GM12878 (cell line): Measurements from ENCODE around the gene NDUFS4. TPM values are rescaled to one million over a fixed set of nuclear protein-coding genes. Genes with fewer than 3 reads are reported as not detected.

ENCODE experiments used
- ATAC-seq: fragments of 200-7000 bp; cut with Tn5 transposase; 3 replicates; pipeline ENCODE4 v1.9.1; 2020; ENCODE audit warnings: mild to moderate bottlenecking, moderate library complexity
- BruUV-seq: library from RNA; stranded (reverse); fragments of 400-500 nt; replicated peaks from 2 replicates; lab custom pipeline; 2021; lab: Mats Ljungman, UMichigan
- CTCF ChIA-PET: fragments of 300-600 bp; sonication (Branson Sonifier 250); formaldehyde crosslinking; extraction: SDS; loops from one replicate; lab custom pipeline; 2021; ENCODE audit warnings: inconsistent platforms; lab: Yijun Ruan, JAX
- POLR2A ChIA-PET: fragments of 350-600 bp; formaldehyde crosslinking; extraction: SDS; loops from one replicate; lab custom pipeline; 2021; ENCODE audit warnings: inconsistent platforms; lab: Charles Lee
- RAD21 ChIA-PET: fragments of 300-600 bp; sonication (Branson Sonifier 250); formaldehyde crosslinking; loops from one replicate; lab custom pipeline; 2023; ENCODE audit warnings: antibody characterized with exemption; ENCODE audit not compliant: unreplicated experiment; lab: Charles Lee
- SMC1A ChIA-PET: fragments of 300-600 bp; sonication (Branson Sonifier 250); formaldehyde crosslinking; loops from one replicate; lab custom pipeline; 2023; ENCODE audit not compliant: unreplicated experiment, uncharacterized antibody; lab: Charles Lee
- DNase-seq: peaks from one replicate; pipeline ENCODE4 v3.0.0-alpha.2; 2011; ENCODE audit warnings: low read depth, low spot score
- FAIRE-seq: peaks from 3 replicates; lab custom pipeline; 2011; peaks lifted over from hg19 to GRCh38; lab: Jason Lieb, UNC
- H2AFZ ChIP-seq: 2 replicates; pipeline ENCODE4 v1.6.0; 2011; ENCODE audit warnings: low read depth, low read length, control low read depth; ENCODE audit not compliant: control insufficient read depth
- H3K27ac ChIP-seq: 2 replicates; pipeline ENCODE4 v1.5.1; 2011; ENCODE audit warnings: control low read depth; ENCODE audit not compliant: control insufficient read depth, insufficient read depth
- H3K27me3 ChIP-seq, 2 experiments: replicated peaks in 1 of 2; 2 replicates each; pipeline versions ENCODE4 v1.6.0 to v1.6.1; 2011; ENCODE audit warnings: low read length in 1 of 2; ENCODE audit not compliant: control insufficient read depth in 2 of 2, insufficient read depth in 2 of 2
- H3K36me3 ChIP-seq, 2 experiments: 2 replicates each; pipeline ENCODE4 v1.5.1; 2011; ENCODE audit warnings: low read length in 1 of 2; ENCODE audit not compliant: control insufficient read depth in 2 of 2, insufficient read depth in 2 of 2
- H3K4me1 ChIP-seq: 2 replicates; pipeline ENCODE4 v1.6.1; 2011; ENCODE audit warnings: mild to moderate bottlenecking, low read length, moderate library complexity, mixed read lengths; ENCODE audit not compliant: control insufficient read depth, insufficient read depth
- H3K4me2 ChIP-seq: 2 replicates; pipeline ENCODE4 v1.6.0; 2011; ENCODE audit warnings: control low read depth; ENCODE audit not compliant: control insufficient read depth, insufficient read depth
- H3K4me3 ChIP-seq: fragments of 200-600 bp; sonication (generic); 2 replicates; pipeline ENCODE4 v1.5.1; 2016
- H3K79me2 ChIP-seq: 2 replicates; pipeline ENCODE4 v1.6.0; 2011; ENCODE audit warnings: low read length; ENCODE audit not compliant: control insufficient read depth, insufficient read depth
- H3K9ac ChIP-seq: 2 replicates; pipeline ENCODE4 v1.8.0; 2011; ENCODE audit warnings: low read length, control low read depth, mixed read lengths; ENCODE audit not compliant: control insufficient read depth, insufficient read depth
- H3K9me3 ChIP-seq: replicated peaks from 3 replicates; pipeline ENCODE4 v1.5.1; 2011; ENCODE audit warnings: mild to moderate bottlenecking, low read length; ENCODE audit not compliant: control insufficient read depth, insufficient read depth
- H4K20me1 ChIP-seq: 2 replicates; pipeline ENCODE4 v1.6.0; 2011; ENCODE audit not compliant: control insufficient read depth, insufficient read depth
- BRCA1 ChIP-seq: IDR thresholded peaks from 2 replicates; pipeline ENCODE4 v1.6.1; 2011; ENCODE audit warnings: low read depth, low read length, improper control_type of control experiment
- CREB1 ChIP-seq: IDR thresholded peaks from 2 replicates; pipeline ENCODE4 v1.6.1; 2012; ENCODE audit warnings: low read depth, mild to moderate bottlenecking, inconsistent platforms
- DPF2 ChIP-seq: fragments of 450-650 bp; IDR thresholded peaks from 2 replicates; pipeline ENCODE4 v1.6.1; 2017; ENCODE audit warnings: mild to moderate bottlenecking
- IKZF1 ChIP-seq: fragments of 450-650 bp; conservative IDR thresholded peaks from 2 replicates; pipeline ENCODE4 v1.6.1; 2017; ENCODE audit warnings: antibody characterized with exemption, mild to moderate bottlenecking
- POLR2AphosphoS5 ChIP-seq: IDR thresholded peaks from 2 replicates; pipeline ENCODE4 v1.6.1; 2011; ENCODE audit warnings: mild to moderate bottlenecking, low read length, inconsistent platforms
- RFX5 ChIP-seq: IDR thresholded peaks from 2 replicates; pipeline ENCODE4 v1.6.1; 2011; ENCODE audit warnings: low read depth, low read length, improper control_type of control experiment
- STAT1 ChIP-seq: fragments of 450-650 bp; conservative IDR thresholded peaks from 2 replicates; pipeline ENCODE4 v1.6.1; 2014; ENCODE audit warnings: antibody characterized with exemption, mild to moderate bottlenecking
- TBL1XR1 ChIP-seq: IDR thresholded peaks from 2 replicates; pipeline ENCODE4 v1.6.1; 2012; ENCODE audit warnings: low read depth, low read length, improper control_type of control experiment
- TCF12 ChIP-seq: IDR thresholded peaks from 2 replicates; pipeline ENCODE4 v1.6.1; 2011; ENCODE audit warnings: low read depth, mild to moderate bottlenecking, low read length
- TCF7 ChIP-seq: IDR thresholded peaks from 2 replicates; pipeline ENCODE4 v1.6.1; 2014; ENCODE audit warnings: antibody characterized with exemption, borderline replicate concordance
- ZNF384 ChIP-seq: IDR thresholded peaks from 2 replicates; pipeline ENCODE4 v1.6.1; 2012; ENCODE audit warnings: low read depth, mild to moderate bottlenecking, low read length, improper control_type of control experiment, borderline replicate concordance
- WGBS: methylation state at CpG from one replicate; pipeline ENCODE4 v1.1.6; 2016; ENCODE audit warnings: low lambda C conversion rate; ENCODE audit not compliant: insufficient replicate concordance, insufficient coverage; ENCODE audit errors: missing lambda C conversion rate; 5-methylcytosine and 5-hydroxymethylcytosine counted together
- in situ Hi-C: fragments of 300-500 bp; cut with MboI; formaldehyde crosslinking; loops from 9 replicates; pipeline ENCODE4 v1.14.3; 2018; ENCODE audit warnings: mixed read lengths
- intact Hi-C: fragments of 100-400 bp; cut with micrococcal nuclease; formaldehyde crosslinking; loops from one replicate; pipeline ENCODE4 v1.14.2; 2022; ENCODE audit not compliant: unreplicated experiment
- polyA plus RNA-seq, 11 experiments: library from polyadenylated mRNA; depleted of rRNA in 4 of 11; unstranded in 6 of 11; stranded (reverse) in 5 of 11; fragments of >200 nt; fragmentation: Nextera tagmentation in 4 of 11; fragmentation: Illumina TruSeq in 1 of 11; extraction: Ambion mirVana in 4 of 11; extraction: Trizol in 1 of 11; gene quantifications; 1 replicate in 1 of 11; 2 replicates in 10 of 11; pipeline versions ENCODE4 v1.2.1 to v1.2.3, GENCODE V29; 2011 to 2016; ENCODE audit warnings: inconsistent platforms in 2 of 11, missing spikeins in 2 of 11, low read depth in 1 of 11
- total RNA-seq, 4 experiments: library from RNA; depleted of rRNA in 3 of 4; stranded (reverse); fragments of >200 nt in 3 of 4; fragmentation: Illumina TruSeq in 1 of 4; extraction: Trizol in 1 of 4; gene quantifications; 2 replicates each; pipeline versions ENCODE4 v1.2.1 to v1.2.3, GENCODE V29; 2013 to 2021
- TF ChIP-seq, protein P1 (sequence below): IDR thresholded peaks from 2 replicates; pipeline ENCODE4 v1.6.1; 2011; ENCODE audit warnings: borderline replicate concordance, low read depth, mild to moderate bottlenecking, moderate library complexity, low read length; ENCODE audit not compliant: insufficient read depth, poor library complexity, severe bottlenecking
- TF ChIP-seq, protein P2 (sequence below): IDR thresholded peaks from 2 replicates; pipeline ENCODE4 v1.6.1; 2012; ENCODE audit warnings: mild to moderate bottlenecking, low read depth, low read length
- TF ChIP-seq, protein P3 (sequence below): fragments of 450-650 bp; IDR thresholded peaks from 2 replicates; pipeline ENCODE4 v1.6.1; 2016; ENCODE audit warnings: mild to moderate bottlenecking

The NDUFS4 gene
- total and polyA plus RNA-seq, 10 of the 15 experiments (the other 5 are each of a cell fraction or from before 2014, with no cell fraction given) = 69.9 to 366 (median 114) TPM

DNA sequence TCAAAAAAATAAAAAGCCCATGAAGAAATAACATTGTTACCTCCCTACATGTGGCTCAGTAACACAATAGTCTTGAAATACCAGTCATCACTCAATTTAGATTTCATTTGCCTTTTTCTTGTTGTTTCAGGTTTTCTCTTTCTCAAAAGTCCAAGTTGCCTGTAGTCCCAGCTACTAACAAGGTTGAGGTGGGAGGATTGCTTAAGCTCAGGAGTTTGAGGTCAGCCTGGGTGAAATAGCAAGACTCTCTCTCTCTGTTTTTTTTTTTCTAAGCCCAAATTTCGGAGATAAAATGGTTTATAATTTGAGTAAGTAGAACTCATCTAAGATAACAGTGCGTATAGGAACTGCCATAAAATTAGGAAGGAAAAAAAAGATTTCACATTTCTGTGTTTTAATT is 17.5 kb upstream of the NDUFS4 start:
- H3K27me3 ChIP-seq = no peaks in the 10 kb centered on the region; a peak in 1 of 4 replicates
- ATAC-seq (no peak), DNase-seq (no peak), FAIRE-seq (peak; percentile 18)
- no peak overlapping the region for H3K27ac ChIP-seq
- no TSS peak for BruUV-seq
- H3K9me3 ChIP-seq = no peaks in the 10 kb centered on the region
- 0% methylated on average over 2 of the region's 2 CpGs for WGBS
- H3K4me3 ChIP-seq = no peak overlapping the region
- H3K4me1 ChIP-seq = no peaks in the 10 kb centered on the region
- SMC1A ChIA-PET = no interaction called here
- H3K9ac ChIP-seq = no peak overlapping the region
- no peaks in the 10 kb centered on the region for H4K20me1 ChIP-seq
- H3K4me2 ChIP-seq = no peak overlapping the region
- CTCF ChIA-PET = interaction anchor here (0.5 kb wide), 1 partner anchor 8 kb away, joined by 4 read pairs; no protein-coding TSS in a partner anchor
- no peaks in the 10 kb centered on the region for H3K79me2 ChIP-seq
- in situ Hi-C loops (no loop called here), intact Hi-C loops (no loop called here)
- RAD21 ChIA-PET = no interaction called here
- TF ChIP-seq BRCA1 (no peak), TBL1XR1 (no peak), CREB1 (no peak), ZNF384 (no peak), DPF2 (no peak), TCF12 (no peak), TCF7 (no peak), POLR2AphosphoS5 (no peak), IKZF1 (no peak), STAT1 (no peak), RFX5 (no peak)
- TF ChIP-seq, protein P1, sequence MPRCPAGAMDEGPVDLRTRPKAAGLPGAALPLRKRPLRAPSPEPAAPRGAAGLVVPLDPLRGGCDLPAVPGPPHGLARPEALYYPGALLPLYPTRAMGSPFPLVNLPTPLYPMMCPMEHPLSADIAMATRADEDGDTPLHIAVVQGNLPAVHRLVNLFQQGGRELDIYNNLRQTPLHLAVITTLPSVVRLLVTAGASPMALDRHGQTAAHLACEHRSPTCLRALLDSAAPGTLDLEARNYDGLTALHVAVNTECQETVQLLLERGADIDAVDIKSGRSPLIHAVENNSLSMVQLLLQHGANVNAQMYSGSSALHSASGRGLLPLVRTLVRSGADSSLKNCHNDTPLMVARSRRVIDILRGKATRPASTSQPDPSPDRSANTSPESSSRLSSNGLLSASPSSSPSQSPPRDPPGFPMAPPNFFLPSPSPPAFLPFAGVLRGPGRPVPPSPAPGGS = no peak
- TF ChIP-seq, protein P2, sequence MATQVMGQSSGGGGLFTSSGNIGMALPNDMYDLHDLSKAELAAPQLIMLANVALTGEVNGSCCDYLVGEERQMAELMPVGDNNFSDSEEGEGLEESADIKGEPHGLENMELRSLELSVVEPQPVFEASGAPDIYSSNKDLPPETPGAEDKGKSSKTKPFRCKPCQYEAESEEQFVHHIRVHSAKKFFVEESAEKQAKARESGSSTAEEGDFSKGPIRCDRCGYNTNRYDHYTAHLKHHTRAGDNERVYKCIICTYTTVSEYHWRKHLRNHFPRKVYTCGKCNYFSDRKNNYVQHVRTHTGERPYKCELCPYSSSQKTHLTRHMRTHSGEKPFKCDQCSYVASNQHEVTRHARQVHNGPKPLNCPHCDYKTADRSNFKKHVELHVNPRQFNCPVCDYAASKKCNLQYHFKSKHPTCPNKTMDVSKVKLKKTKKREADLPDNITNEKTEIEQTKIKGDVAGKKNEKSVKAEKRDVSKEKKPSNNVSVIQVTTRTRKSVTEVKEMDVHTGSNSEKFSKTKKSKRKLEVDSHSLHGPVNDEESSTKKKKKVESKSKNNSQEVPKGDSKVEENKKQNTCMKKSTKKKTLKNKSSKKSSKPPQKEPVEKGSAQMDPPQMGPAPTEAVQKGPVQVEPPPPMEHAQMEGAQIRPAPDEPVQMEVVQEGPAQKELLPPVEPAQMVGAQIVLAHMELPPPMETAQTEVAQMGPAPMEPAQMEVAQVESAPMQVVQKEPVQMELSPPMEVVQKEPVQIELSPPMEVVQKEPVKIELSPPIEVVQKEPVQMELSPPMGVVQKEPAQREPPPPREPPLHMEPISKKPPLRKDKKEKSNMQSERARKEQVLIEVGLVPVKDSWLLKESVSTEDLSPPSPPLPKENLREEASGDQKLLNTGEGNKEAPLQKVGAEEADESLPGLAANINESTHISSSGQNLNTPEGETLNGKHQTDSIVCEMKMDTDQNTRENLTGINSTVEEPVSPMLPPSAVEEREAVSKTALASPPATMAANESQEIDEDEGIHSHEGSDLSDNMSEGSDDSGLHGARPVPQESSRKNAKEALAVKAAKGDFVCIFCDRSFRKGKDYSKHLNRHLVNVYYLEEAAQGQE = no peak
- TF ChIP-seq, protein P3, sequence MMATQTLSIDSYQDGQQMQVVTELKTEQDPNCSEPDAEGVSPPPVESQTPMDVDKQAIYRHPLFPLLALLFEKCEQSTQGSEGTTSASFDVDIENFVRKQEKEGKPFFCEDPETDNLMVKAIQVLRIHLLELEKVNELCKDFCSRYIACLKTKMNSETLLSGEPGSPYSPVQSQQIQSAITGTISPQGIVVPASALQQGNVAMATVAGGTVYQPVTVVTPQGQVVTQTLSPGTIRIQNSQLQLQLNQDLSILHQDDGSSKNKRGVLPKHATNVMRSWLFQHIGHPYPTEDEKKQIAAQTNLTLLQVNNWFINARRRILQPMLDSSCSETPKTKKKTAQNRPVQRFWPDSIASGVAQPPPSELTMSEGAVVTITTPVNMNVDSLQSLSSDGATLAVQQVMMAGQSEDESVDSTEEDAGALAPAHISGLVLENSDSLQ = no peak
- no peaks in the 10 kb centered on the region for H3K36me3 ChIP-seq
- POLR2A ChIA-PET = no interaction called here
- H2AFZ ChIP-seq = no peak overlapping the region
